ENCODE results near the gene CDCA7L.
"Not testable (repeated sequence)": the region's sequence is repeated elsewhere in the genome, so short reads cannot be mapped to it uniquely, and the experiment has no call there.

- TF ChIP-seq, protein P1, sequence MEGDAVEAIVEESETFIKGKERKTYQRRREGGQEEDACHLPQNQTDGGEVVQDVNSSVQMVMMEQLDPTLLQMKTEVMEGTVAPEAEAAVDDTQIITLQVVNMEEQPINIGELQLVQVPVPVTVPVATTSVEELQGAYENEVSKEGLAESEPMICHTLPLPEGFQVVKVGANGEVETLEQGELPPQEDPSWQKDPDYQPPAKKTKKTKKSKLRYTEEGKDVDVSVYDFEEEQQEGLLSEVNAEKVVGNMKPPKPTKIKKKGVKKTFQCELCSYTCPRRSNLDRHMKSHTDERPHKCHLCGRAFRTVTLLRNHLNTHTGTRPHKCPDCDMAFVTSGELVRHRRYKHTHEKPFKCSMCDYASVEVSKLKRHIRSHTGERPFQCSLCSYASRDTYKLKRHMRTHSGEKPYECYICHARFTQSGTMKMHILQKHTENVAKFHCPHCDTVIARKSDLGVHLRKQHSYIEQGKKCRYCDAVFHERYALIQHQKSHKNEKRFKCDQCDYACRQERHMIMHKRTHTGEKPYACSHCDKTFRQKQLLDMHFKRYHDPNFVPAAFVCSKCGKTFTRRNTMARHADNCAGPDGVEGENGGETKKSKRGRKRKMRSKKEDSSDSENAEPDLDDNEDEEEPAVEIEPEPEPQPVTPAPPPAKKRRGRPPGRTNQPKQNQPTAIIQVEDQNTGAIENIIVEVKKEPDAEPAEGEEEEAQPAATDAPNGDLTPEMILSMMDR (IDR thresholded peaks at IDR 0.05 in 2 of 3, conservative IDR thresholded peaks at IDR 0.05 in 1 of 3; ENCODE audit: borderline replicate concordance in 1 of 3, insufficient read depth in 1 of 3, low read depth in 2 of 3, low read length in 2 of 3), result not testable (repeated sequence)
- TF ChIP-seq POLR2A (IDR thresholded peaks at IDR 0.05; ENCODE audit: borderline replicate concordance, extremely low read depth, insufficient read depth, insufficient read length); POLR2AphosphoS5 (IDR thresholded peaks at IDR 0.05; ENCODE audit: low read depth, low read length); MAX (IDR thresholded peaks at IDR 0.05); JUND (IDR thresholded peaks at IDR 0.05); EZH2 (IDR thresholded peaks at IDR 0.05); ZFX (IDR thresholded peaks at IDR 0.05); YY1 (IDR thresholded peaks at IDR 0.05; ENCODE audit: extremely low read depth, insufficient replicate concordance, low read depth, low read length); EGR1 (IDR thresholded peaks at IDR 0.05; ENCODE audit: low read depth): not testable (repeated sequence)
- TF ChIP-seq, protein P2, sequence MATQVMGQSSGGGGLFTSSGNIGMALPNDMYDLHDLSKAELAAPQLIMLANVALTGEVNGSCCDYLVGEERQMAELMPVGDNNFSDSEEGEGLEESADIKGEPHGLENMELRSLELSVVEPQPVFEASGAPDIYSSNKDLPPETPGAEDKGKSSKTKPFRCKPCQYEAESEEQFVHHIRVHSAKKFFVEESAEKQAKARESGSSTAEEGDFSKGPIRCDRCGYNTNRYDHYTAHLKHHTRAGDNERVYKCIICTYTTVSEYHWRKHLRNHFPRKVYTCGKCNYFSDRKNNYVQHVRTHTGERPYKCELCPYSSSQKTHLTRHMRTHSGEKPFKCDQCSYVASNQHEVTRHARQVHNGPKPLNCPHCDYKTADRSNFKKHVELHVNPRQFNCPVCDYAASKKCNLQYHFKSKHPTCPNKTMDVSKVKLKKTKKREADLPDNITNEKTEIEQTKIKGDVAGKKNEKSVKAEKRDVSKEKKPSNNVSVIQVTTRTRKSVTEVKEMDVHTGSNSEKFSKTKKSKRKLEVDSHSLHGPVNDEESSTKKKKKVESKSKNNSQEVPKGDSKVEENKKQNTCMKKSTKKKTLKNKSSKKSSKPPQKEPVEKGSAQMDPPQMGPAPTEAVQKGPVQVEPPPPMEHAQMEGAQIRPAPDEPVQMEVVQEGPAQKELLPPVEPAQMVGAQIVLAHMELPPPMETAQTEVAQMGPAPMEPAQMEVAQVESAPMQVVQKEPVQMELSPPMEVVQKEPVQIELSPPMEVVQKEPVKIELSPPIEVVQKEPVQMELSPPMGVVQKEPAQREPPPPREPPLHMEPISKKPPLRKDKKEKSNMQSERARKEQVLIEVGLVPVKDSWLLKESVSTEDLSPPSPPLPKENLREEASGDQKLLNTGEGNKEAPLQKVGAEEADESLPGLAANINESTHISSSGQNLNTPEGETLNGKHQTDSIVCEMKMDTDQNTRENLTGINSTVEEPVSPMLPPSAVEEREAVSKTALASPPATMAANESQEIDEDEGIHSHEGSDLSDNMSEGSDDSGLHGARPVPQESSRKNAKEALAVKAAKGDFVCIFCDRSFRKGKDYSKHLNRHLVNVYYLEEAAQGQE (IDR thresholded peaks at IDR 0.05; ENCODE audit: low read depth), result not testable (repeated sequence)
These were observed 12.4 kb downstream of the CDCA7L start for GRCh38 chr7:21933293-21933692.
